ENCODE results near the gene SCAMP4. TPM values are rescaled to one million over a fixed set of nuclear protein-coding genes. Genes with fewer than 3 reads are reported as not detected.

The SCAMP4 gene
- total and polyA plus RNA-seq, 9 of the 15 experiments (the other 6 are each of a cell fraction or from before 2014, with no cell fraction given), result 0.81 to 45.9 (median 12.8) TPM

- TF ChIP-seq RERE (CRISPR knock-in tag; IDR thresholded peaks at IDR 0.05; ENCODE audit: borderline replicate concordance) (no peak), FOXJ2 (tag; IDR thresholded peaks at IDR 0.05) (no peak), ELF2 (CRISPR knock-in tag; IDR thresholded peaks at IDR 0.05) (no peak)
These were observed 414 bp upstream of the SCAMP4 start (continued) for GRCh38 chr19:1904860-1905109.

- BruUV-seq (replicated peaks), result TSS peak; percentile 77
- 37% methylated on average over 15 of the region's 15 CpGs for WGBS (ENCODE audit: insufficient coverage, low coverage, missing lambda C conversion rate)
- FAIRE-seq, result no peak
- TF ChIP-seq MAX (CRISPR knock-in tag; IDR thresholded peaks at IDR 0.05) (peak; percentile 19; the same call in 1 of the 2 replicates), PHB2 (IDR thresholded peaks at IDR 0.05; ENCODE audit: low read depth) (no peak), CGGBP1 (CRISPR knock-in tag; IDR thresholded peaks at IDR 0.05) (no peak), PHF21A (IDR thresholded peaks at IDR 0.05; ENCODE audit: borderline replicate concordance, low read depth) (no peak), KDM5B (IDR thresholded peaks at IDR 0.05; ENCODE audit: insufficient replicate concordance, low read depth, low read length) (no peak), ZNF592 (IDR thresholded peaks at IDR 0.05) (0 out of 2 replicates have a peak, but pooled peaks have one; percentile 2)
These were observed 720 bp downstream of the SCAMP4 start for GRCh38 chr19:1905863-1906375.

More at GRCh38 chr19:1905863-1906375, 720 bp downstream of the SCAMP4 start:
- Histone ChIP-seq H3K9me3 (replicated peaks; ENCODE audit: control insufficient read depth, insufficient read depth, low read depth, low read length) (no peaks in the 10 kb centered on the region), H3K27ac (ENCODE audit: extremely low read depth, low read depth, low read length) (peak overlapping the region; percentile 85), H3K79me2 (ENCODE audit: control insufficient read depth, insufficient read depth, low read length) (peaks cover 52% of the 10 kb centered on the region), H3K9ac (ENCODE audit: insufficient read depth in 1 of 2, low read depth in 2 of 2, low read length in 2 of 2) (peak overlapping the region; percentile 86 to 94), H3K4me3 (peak overlapping the region; percentile 81), H3K4me1 (replicated peaks in 1 of 2; ENCODE audit: control insufficient read depth in 2 of 2, insufficient read depth in 2 of 2, low read length in 2 of 2) (peaks cover 16 to 53% of the 10 kb centered on the region in 2 experiments; a peak in 4 of 5 replicates), H2AFZ (ENCODE audit: low read depth, low read length) (peak overlapping the region; percentile 67), H3K27me3 (ENCODE audit: control insufficient read depth in 2 of 2, insufficient read depth in 2 of 2, low read length in 2 of 2) (no peaks in the 10 kb centered on the region), H3K36me3 (ENCODE audit: control insufficient read depth, insufficient read depth, low read length) (peaks cover 28% of the 10 kb centered on the region; the same call in 1 of the 3 replicates), H3K4me2 (ENCODE audit: insufficient read depth, low read length) (peak overlapping the region; percentile 99), H4K20me1 (replicated peaks; ENCODE audit: control insufficient read depth, insufficient read depth, low read length) (no peaks in the 10 kb centered on the region; the same call in 1 of the 2 replicates), H3K9me1 (ENCODE audit: control insufficient read depth, insufficient read depth, low read length) (no peaks in the 10 kb centered on the region)
- CTCF ChIA-PET (ENCODE audit: low intra/inter-chr PET ratio), result no interaction called here
- intact Hi-C loops (cut with micrococcal nuclease) (no loop called here), in situ Hi-C loops (cut with MboI) (no loop called here)
- POLR2A ChIA-PET, result interaction anchor here (1.2 kb wide), 1 partner anchor 21 kb away, joined by 3 read pairs; no protein-coding TSS in a partner anchor
- DNase-seq (ENCODE audit: extremely low read depth in 1 of 4, low spot score in 3 of 4) (no peak), ATAC-seq (no peak)

Measured in K562 (cell line).